Spleen (tissue), 7 donors: ENCODE data around the gene CEP170B.

ENCODE experiments used
- CTCF ChIP-seq, 11 experiments: fragments of 200-600 bp in 7 of 11; fragments of 450-650 bp in 4 of 11; sonication (generic) in 4 of 11; IDR thresholded peaks in 8 of 11; conservative IDR thresholded peaks in 3 of 11; 1 replicate in 7 of 11; 2 replicates in 4 of 11; pipeline versions ENCODE4 v1.4.0 to v1.8.0; 2016 to 2021; ENCODE audit warnings: antibody characterized with exemption in 11 of 11, inconsistent platforms in 4 of 11, mild to moderate bottlenecking in 1 of 11
- POLR2A ChIP-seq, 3 donors: fragments of 450-650 bp; IDR thresholded peaks; one replicate each; pipeline ENCODE4 v1.5.1; 2017; ENCODE audit warnings: antibody characterized with exemption in 3 of 3, mild to moderate bottlenecking in 1 of 3
- donor health status: DM: no; HTN: no; CAD: no; lungs with moderate emphysema.
- donor health status: DM: no; HTN: no; CAD: no.
- donor health status: DM: no; HTN: no; CAD: no.

GRCh38 chr14:104822821-104823615, 42.0 kb upstream of the CEP170B start:
- no peak for TF ChIP-seq CTCF (IDR thresholded peaks at IDR 0.05 in 8 of 11, conservative IDR thresholded peaks at IDR 0.05 in 3 of 11)
- TF ChIP-seq POLR2A (IDR thresholded peaks at IDR 0.05): no peak
